NOMO-1 treated with dmso at 0.1 percent for 144 hours (cell line): ENCODE measurements around the gene TXNRD2.
"Not testable (repeated sequence)": the region's sequence is repeated elsewhere in the genome, so short reads cannot be mapped to it uniquely, and the experiment has no call there.

Source experiments
- DNase-seq: peaks from one replicate; lab custom pipeline; 2025; ENCODE audit not compliant: unreplicated experiment; lab: John Stamatoyannopoulos, UW

Gene TXNRD2

DNA sequence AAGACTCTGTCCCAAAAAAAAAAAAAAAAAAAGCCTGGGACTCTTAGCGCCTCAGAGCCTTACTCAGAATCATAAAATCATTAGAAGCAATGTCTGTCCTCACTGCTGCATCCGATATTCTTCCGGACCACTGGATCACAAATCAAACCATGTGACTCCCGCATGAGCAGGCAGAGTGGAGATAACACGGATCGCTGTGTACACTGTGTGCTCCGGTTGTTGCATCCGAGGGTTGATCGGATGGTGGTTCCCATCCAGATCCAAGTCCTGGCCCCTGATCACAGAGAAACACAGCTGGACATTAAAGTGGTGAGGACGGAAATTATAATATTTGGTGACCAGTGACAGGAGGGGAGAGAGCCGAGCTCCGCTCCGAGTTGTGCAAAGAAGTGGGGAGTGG lies 9.7 kb upstream of the TXNRD2 start:
- no peak for DNase-seq

DNA sequence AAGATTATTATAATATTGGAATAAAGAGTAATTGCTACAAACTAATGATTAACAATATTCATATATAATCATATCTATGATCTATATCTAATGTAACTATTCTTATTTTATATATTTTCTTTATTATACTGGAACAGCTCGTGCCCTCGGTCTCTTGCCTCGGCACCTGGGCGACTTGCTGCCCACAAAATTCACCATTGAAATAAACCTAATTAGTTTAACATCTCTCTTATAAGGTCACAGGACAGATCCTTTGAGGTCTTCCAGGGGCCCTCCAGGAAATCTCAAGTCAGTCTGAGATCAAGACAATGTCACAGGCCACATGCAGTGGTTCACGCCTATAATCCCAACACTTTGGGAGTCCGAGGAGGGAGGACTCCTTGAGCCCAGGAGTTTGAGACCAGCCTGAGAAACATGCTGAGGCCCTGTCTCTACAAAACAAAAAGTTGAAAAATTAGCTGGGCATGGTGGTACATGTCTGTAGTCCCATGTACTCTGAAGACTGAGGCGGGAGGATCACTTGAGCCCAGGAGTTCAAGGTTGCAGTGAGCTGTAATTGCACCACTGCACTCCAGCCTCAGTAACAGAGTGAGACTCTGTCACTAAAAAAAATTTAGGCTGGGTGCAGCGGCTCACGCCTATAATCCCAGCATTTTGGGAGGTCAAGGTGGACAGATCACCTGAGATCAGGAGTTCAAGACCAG lies 6.6 kb upstream of the TXNRD2 start:
- no peak for DNase-seq

DNA sequence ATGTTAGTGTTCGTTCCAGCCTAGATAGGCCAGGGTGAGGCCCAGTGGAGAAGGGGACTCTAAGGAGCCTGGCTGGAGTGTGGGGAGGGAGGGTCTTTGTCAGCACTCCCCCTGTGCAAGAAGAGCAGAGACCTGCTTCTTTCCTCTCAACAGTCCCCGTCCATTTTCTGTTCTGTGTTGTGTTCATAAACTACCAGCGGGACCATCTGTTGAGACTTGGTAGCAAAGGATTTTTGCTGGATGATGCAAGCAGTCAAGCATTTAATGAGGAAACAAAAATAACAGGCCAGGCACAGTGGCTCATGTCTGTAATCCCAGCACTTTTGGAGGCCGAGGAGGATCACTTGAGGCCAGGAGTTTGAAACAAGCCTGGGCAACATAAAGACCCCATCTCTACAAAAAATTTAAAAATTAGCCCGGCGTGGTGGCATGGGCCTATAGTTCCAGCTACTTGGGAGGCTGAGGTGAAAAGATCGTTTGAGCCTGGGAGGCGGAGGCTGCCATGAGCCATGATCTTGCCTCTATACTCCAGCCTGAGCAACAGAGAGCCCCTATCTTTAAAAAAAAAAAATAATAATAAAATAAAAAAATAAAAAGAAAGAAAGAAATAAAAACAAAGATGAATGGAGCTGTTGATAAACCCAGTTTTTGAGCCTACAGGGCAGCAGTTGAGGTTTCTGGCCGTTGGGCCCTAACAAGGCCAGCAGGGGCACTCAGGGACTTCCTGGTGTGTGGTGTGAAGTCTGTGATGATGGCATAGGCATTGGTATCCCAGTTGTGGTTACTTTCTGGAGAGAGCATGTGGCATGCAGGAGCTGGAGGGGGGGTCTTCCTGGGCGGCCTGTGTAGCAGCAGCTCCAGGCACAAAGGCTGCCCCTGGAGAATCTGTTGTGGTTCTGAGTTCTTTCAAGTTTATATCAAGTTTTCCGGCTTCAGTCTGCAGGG lies 1.7 kb upstream of the TXNRD2 start:
- peak; percentile 17 for DNase-seq

DNA sequence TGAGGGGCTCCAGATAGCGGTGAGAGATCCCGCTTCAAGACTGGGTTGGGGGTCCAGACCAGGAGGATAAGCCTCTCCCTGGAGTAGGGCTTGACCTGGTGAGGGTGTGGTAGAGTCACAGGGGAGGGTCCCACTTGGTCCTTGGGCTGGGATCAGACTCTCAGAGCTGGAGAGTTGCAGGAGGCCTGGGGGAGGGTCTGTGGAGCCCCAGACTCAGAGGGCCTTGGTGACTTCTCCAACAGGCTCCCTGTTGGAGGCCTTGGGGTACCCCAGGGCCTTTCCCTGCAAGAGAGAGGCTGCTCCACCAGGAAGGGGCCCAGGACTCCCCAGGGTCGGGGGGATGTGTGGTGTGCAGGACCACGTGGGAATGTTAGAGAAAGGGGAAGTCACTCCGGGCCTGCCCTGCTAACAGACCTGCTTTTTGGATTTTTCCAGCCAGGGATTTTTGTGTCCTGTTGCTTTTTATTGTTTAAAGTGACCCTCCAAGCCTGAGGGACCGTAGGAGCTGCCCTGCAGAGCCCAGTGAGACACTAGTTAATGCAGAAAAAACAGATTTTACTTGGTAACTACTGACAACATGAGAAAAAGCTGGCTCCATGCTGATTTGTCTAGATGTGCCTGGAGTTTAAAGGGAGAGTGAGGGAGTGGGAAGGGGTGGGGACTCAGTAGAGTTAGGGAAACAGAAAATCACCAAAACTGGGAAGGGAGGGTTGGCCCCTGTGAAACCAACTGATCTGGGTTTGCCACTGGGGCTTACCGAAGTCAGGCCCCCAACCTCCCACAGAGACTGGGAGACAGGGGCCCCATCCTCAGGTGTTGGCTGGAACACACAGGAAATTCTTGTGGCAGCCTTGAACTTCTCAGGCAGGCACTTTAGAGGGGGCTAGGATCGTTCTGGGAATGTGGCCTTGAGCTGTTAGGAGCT lies 801 bp upstream of the TXNRD2 start:
- peak; percentile 27 for DNase-seq

DNA sequence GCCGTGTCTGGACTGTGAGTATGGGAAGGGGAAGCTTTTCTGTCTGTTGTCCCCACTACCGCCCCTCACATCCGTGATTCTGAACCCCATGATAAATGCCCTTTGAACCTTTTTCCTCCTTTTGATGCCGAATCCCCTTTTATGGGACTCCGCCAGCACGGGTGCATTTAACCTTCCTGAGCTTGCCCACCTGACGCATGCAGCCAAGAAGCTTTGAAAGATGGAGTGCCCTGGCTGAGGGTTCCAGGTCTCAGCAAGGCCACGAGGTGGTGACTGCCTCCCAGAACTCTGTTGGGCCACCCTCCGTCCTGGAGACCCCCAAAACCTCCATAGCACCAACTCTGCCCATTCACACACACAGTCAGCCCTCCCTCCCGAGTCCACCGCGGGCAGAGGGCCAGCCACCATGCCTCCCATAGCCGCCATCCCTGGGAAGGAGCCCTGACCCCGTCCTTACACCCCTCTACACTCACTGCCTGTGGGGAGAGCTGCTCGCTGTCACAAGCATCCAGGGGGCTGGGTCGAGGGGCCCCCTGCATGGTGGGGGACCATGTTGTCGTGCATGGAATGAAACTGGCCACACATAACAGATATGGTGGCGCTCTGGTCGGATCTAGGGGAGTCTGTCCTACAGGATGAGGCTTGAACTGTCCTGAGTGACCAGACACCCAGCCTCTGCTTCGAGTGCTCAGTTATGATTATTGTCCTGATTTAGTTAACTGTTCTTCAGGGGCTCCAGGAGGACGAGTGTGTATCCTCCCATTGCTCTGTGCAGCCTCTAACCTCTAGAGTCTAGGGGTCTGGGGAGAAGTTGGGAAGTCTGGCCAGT lies 868 bp downstream of the TXNRD2 start:
- no peak for DNase-seq

DNA sequence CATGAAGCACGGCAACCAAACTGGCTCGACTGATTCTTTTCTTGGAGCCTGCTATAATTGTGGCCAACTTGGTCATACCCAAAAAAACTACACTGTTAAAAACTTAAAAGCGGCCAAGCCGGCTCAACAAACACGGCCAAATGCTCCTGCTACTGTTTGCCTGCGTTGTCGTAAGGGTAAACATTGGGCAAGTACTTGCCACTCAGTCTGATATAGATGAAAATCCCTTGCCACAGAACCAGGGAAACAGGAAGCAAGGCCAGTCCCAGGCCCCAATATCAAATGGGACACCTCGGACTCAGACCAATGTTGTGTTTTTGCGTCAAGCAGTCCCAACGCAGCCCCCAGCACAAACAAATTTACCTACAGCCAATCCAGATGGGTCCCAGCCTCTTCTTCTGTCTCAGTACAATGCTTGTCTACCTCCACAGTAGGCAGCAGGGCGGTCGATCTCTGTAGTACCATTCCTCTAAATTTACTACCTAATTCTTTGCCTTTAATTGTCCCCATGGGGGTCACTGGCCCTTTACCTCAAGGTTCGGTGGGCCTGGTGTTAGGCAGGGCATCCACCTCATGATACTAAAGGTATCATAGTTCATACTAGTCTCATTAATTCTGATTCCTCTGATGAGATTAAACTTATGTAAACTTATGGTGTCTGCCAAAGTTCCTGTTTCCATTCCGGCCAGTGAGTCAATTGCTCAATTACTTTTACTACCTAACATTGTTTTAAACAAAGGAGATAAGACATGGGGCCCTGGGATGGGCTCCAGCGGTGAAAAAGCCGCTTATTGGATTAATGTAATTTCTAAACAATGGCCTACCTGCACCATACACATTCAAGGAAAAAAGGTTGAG lies 3.8 kb downstream of the TXNRD2 start:
- DNase-seq = peak; percentile 21

DNA sequence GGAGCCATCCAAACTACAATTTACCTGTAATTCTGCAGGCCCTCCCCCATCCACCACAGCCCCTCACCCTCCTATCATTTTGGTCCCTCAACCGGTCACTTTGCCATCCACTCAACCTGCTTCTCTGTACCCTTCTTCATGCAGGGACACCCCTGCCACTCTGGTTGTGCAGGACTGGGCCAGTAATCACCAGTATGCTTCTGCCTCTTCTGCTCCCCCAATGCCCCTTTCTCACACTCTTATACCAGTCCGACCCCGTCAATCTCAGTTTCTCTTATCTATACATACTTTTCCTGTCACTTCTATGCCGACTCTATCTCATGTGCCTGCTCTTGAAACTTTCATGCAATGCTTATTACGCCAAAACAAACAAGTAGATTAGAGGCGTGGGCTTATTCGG lies 5.1 kb downstream of the TXNRD2 start:
- DNase-seq = no peak

DNA sequence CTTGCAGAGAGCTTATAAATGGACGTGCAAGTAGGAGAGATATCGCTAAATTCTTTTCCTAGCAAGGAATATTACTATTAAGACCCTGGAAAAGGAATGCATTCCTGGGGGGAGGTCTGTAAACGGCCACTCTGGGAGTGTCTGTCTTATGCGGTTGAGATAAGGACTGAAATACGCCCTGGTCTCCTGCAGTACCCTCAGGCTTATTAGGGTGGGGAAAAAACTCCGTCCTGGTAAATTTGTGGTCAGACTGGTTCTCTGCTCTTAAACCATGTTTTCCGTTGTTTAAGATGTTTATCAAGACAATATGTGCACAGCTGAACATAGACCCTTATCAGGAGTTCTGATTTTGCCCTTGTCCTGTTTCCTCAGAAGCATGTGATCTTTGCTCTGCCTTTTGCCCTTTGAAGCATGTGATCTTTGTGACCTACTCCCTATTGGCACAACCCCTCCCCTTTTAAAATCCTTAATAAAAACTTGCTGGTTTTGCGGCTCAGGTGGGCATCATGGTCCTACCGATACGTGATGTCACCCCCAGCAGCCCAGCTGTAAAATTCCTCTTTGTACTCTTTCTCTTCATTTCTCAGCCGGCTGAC lies 6.4 kb downstream of the TXNRD2 start:
- not testable (repeated sequence) for DNase-seq

DNA sequence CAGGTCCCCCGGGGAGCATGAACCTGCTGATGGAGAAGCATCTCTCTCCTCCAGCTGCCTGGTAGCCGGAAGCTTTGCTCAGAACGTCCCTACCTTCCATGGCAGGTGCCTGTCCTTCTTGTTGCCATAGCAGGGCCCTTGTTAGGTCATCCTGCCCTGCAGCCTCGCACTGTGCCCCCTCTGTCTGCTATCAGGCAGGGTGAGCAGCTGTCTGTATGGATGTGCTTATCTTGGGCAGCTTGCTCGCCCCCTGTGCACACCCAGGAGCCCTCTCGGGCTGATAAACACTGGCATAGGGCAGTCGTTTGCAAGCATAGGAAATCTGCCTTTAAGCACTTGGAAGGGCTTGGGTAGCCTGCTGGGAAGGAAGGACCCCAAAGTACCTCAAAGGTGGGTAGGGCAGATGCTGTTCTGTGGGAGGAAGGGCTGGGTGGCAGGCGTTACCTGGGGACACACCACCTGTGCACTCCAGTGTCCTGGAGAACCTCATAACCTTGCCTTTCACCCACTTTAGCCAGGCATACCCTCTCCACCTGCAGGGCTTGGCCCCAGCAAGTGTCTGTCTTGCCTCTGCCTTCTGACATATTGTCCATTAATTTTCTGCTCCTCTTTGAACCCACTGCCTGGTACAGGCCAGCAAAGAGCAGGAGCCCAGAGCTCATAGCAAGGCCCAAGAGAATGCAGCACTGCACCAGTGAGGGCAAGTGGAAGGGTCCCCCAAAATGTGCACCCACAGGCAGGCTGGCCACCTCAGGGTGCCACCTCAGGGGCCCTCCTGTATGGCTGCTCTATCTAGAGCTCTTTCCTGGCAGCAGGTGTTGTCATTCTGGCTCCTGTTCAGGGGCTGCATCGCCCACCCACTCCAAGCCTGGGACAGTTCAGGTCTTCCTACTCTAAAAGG lies 8.0 kb downstream of the TXNRD2 start:
- DNase-seq = no peak

DNA sequence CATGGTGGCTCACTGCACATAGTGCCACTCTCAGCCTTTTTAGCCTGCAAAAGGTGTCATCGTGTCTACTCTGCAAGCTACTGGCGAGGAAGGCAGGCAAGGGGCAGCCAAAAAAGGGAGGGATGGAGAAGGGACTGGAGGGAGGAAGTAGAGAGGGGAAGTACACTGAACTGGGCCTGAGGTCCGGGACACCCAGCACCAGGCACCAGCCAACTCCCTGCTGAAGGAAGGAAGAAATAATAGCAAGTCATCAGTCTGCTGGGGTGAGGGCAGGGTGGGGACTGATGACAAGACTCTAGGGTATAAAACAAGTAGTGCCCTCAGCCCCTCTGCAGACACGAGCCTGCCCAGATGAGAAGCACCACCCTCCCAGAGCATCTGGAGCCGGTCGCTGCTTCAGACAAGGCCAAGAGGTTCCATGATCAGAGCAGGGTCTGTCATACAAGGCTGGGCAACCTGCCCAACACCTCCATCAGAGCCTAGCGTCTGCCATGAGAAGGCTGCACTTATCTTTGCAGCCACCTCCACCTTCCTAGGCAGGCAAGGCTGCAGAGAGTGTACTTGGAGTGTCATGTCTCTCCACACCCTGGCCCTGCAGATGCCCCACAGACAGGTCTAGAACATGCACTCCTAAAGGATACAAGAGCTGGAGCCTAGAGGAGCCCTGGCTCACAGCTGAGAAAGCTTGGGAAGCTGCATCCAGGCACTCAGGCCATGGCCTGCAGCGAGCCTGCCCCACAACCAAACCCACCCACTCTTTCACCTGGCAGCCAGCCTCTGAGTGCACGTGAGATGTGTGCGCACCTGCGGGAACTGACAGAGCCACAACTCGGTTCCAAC lies 9.0 kb downstream of the TXNRD2 start:
- DNase-seq = no peak

DNA sequence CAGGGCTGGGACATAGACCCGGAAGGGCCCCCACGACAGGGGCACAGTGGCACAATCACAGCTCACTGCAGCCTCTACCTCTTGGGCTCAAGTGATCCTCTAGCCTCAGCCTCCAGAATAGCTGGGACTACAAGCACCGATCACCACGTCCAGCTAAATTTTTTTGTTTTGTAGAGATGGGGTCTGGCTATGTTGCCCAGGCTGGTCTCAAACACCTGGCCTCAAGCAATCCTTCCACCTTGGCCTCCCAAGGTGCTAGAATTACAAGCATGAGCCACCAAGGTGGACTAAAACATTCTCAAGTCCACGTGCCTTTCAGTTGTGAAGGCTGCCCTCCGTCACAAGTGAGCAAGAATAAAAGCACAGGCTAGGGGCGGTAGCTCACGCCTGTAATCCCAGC lies 10.1 kb downstream of the TXNRD2 start:
- no peak for DNase-seq

DNA sequence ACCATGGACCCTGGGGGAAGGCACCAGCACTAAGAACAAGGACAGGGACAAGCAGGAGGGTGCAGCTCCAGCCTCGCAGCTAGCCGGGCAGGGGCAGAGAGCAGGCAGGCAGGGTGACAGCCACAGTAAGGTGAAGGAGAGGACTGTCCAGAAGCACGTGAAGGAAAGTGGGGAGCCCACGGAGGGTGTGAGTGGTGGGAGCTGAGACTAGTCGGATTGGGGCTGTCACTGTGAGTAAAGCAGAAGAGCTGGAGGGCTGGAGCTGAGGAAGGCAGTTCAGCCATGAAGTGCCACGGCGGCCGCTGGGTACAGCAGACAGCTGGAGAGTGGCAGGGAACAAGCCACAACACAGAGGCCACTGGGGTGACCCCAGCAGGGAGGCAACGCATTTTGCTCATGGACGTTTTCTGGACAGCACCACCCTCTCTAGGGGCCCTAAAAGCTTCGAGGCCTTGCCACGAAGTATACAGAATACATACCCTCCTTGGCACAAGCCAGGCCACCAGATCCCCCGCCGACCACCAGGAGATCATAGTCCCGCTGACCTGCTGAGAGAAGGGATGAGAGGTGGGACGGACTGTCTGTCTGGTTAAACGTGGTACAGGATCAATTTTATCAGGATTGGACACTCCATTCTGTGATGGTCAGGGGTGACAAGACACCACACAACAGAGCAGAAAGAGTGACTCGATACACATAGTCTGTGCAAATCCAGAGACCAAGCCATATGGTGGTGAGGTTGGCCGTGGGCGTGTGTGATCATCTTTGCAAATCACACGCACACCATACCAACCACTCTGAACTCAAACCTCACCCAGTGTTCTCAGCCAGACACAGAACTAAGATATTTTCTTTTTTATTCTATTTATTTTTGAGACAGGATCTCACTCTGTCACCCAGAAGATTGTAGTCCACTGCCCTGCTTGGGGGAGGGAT lies 10.8 kb downstream of the TXNRD2 start:
- no peak for DNase-seq

DNA sequence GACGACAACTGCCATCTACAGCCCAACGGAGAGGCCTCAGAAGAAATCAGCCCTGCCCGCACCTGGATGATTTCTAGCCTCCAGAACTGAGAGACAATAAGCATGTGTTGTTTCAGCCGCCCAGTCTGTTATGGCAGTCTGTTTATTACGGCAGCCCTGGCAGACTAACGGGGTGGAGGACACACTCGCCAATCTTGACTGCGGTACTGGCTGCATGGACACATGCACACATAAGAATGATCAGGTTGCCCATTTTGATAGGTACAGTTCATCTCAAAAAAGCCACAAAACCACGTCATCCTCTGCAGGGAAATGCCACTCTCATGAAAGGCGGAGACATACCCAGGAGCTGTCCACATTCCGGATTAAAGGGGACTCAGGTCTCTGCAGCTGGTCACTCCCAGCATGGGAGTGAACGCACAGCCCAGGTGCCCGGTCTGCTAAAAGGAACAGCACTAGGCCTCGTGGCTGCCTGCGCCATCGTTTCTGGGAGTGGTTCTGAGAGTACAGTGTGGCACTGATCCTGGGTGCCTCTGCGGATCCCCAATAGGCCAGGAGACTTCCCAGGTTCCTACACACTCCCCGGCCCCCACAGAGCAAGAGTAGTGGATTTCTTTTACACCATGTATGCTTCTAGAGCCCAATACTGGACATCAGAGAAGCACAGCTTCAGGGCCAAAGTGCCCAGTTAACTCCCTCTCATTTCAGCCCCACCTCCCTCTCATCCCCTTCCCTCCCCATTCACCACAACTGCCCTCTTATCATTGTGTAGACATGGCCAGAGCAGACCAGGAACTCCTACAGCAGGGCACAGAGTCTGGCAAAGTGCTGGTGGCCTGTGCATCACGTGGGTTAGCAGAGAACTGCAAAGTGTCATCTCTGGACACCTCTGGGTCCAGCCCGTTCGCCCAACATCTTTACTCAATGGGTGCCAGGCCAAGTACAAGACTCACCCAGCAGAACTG lies 11.8 kb downstream of the TXNRD2 start:
- no peak for DNase-seq

DNA sequence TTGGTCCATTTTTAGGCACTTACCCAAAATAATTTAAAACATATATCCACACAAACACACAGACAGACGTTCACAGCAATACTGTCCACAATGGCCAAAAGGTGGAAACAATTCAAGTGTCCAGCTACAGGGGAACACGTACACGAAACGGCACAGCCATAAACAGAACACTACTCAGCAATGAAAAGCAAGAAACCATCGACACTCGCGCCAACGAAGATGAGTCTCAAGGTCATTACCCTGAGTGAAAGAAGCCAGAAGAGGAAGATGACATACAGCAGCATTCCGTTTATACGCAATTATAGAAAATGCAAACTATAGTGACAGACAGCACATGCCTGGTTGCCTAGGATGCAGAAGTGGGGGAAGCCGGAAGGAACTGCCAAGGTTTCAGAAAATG lies 13.4 kb downstream of the TXNRD2 start:
- no peak for DNase-seq

DNA sequence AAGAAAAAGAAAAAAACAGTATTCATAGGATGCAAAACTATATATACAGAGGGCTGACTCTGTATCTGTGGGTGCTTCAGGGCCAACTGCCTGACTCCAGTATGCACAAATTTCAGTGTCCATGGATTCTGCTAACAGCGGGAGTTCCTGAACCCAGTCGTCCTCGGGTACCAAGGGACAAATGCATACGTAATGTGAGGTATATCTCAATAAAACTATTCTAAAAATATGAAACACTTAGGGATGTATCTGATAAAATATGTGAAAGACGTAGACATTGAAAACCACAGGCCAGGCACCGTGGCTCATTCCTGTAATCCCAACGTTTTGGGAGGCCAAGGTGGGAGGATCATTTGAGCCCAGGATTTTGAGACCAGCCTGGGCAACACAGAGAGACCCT lies 13.9 kb downstream of the TXNRD2 start:
- DNase-seq = no peak
